Tongue (tissue), 2 donors: ENCODE data around the gene EDDM3A. TPM values are rescaled to one million over a fixed set of nuclear protein-coding genes. Genes with fewer than 3 reads are reported as not detected.
"Not testable (repeated sequence)": the region's sequence is repeated elsewhere in the genome, so short reads cannot be mapped to it uniquely, and the experiment has no call there.

Experiments
- DNase-seq: peaks from one replicate; pipeline ENCODE4 v3.0.0-alpha.2; 2015
- total RNA-seq: library from RNA; depleted of rRNA; stranded (reverse); fragments of >200 nt; gene quantifications from one replicate; pipeline ENCODE4 v1.2.3, GENCODE V29; 2014

Gene EDDM3A
- total RNA-seq, 1 donor from 2014 or later: not detected

DNA sequence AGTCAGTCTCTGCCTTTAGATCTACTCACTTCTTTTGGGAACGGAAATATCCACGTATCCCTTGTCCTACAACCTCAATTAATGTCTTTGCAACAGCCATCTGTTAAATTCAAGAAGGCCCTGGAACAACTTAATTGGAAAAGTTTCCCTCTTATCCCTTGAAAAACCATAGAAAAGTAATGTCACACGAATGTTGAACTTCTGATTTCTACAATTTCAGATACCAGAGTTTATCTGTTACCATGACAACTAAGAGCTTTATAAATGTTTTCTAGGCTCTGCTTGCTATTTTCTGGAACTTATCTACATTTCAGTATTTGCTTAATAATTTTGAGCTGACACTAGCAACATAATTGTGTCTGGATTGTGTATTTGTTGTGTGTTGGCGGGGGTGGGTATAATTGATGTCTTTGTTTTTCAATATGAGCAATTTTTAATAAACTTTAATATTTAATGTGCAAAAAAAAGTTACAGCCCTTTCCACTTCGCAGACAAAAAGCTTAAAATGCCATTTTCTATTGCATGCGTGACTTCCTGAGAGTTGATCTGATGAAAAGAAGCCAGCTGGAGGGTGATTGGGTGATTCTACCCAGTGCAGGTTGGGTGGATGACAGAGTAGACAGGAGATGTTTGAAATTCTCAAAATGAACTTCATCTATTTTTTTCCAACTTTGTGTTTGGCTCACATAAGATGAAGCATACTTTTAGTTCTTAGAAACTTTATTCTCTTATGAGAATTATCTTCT, 11.8 kb upstream of the EDDM3A start:
- no peak for DNase-seq

DNA sequence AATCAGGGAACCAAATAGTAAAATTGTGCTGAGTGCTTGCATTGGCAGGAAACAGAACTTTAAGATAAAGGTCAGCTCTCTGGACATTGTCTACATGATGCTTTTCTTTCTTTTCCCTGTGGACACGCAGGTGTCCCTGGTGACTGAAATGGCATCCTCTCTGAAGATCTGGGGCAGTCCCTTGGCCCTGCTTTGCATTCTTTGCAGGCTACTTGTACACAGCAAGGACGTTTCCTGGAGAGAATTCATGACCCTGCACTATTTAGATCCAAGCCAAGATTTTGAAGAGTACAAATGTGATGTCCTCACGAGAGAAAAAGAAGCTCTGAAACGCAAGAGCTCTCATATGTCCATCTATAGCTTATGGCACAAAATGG, 11.3 kb upstream of the EDDM3A start:
- no peak for DNase-seq

DNA sequence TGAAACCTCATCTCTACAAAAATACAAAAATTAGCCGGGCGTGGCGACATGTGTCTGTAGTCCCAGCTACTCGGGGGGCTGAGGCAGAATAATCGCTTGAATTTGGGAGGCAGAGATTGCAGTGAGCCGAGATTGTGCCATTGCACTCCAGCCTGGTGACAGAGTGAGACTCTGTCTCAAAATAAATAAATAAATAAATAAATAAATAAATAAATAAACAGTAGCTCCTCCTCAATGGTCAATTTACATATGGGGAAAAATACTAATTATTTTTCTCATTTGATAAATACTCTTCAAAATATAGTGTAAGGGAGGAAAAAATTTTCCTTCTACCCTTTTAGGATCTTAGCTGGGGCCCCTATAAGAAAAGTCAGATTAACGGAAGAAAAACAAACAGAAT, 7.4 kb upstream of the EDDM3A start:
- DNase-seq: not testable (repeated sequence)

DNA sequence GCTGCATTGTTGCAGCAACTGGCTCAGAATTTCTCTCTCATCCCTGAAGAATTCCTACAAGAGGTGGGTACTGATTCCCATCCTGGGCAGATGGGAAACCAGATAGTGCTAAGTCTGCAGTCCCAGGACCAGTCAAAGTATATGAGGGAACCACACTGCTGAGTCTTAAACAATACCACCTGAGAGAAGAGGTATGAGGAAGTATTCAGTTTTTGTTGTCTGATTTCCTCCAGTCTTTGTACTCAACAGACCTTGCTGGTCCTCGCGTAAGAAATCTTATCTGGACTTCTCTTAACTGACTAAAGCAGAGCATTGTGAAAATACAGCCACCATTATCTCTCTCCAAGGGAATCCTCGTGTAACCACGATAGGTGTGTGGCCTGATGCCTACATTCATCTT, 3.6 kb upstream of the EDDM3A start:
- no peak for DNase-seq

DNA sequence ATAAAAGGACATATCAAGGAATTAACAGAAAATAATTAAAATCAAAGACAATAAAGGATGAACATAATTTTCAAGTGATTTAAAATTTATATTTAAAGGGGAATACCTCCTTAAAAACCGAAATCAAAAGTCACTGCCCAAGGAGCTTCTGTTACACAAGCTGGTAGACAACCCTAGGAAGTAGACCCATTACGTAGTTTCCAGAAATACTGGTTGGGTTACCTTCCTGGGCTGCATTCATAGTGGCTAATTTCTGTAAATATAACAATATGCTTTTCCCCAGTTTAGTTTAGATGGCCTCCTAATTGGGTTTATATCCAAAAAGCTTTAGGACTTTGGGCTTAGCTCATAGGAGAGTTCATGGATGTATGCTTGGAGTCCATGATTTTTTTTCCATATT, 2.1 kb upstream of the EDDM3A start:
- DNase-seq: no peak

DNA sequence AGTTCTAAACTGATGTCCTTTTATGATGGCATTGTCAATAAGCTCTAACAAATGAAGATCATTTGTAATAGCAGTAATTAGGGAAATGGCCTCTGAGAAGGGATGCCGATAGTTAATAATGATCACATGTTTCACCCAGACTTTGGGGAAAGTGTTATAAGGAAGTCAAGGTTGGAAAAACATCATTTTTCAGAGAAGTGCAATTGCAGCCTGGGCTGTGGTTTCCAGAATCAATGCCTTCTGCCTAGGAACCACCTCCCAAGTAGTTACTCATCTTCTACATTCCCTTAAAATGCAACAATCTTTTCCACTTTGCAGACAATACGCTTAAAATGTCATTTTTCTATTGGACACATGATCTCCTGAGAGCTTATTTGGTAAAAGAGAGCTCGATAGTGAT, 879 bp downstream of the EDDM3A start:
- DNase-seq: no peak

DNA sequence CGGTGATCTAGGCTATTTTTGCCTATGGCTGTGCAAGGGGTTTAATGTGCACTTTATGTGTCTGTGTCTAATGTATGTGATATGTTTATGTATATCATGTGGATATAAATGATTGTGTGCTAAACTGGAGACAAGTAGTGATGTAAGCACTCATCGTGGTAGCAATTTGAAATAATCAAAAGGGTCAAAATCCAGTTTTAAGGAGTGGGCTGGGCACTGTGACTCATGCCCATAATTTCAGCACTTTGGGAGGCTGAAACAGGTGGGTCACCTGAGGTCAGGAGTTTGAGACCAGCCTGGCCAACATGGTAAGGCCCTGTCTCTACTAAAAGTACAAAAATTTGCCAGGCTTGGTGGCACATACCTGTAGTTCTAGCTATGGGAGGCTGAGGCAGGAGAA, 2.8 kb downstream of the EDDM3A start:
- no peak for DNase-seq

DNA sequence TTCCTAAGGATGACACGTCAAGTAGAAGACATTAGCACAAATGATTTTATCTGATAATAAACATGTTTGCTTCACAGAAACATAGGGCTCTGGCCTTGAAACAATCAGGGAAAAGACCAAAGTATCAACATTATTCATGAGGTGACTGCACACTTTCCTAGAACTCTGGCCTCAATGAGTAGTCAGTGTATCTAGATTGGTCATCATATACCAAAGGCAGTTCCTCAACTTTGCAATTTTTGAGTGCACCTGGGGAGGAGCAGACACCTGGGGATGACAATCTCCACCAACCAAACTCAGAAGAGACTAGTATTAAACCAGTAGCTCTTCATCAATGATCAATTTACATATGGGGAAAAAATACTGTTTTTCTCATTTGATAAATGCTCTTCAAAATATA, 4.5 kb downstream of the EDDM3A start:
- no peak for DNase-seq

DNA sequence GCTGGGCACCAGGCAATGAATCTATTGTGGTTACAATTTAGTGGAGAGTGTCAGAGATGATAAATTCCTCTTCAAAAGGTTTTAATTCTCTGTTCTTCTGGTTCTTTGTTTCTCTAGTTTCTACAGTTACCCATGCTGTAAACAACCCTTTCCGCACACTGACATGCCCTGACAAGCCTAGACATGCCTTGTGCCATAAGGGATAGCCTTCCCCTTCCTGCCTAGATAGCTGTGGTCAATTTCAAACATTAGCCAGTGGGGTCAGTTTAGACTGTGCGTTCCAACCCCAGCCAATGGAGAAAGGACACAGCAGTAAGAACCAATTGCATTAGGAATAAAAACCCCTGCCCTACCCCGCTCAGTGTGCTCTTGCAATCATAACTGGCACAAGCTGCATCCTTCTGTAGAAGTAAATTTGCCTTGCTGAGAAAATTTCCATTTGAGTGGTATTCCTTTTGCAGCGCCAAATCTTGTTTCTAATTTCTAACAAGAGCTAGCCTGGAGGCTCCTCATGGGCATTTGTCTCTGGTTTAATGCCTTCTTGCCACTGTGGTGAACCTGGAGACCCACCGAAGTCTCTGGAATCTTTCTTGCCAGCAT, 6.4 kb downstream of the EDDM3A start:
- no peak for DNase-seq

DNA sequence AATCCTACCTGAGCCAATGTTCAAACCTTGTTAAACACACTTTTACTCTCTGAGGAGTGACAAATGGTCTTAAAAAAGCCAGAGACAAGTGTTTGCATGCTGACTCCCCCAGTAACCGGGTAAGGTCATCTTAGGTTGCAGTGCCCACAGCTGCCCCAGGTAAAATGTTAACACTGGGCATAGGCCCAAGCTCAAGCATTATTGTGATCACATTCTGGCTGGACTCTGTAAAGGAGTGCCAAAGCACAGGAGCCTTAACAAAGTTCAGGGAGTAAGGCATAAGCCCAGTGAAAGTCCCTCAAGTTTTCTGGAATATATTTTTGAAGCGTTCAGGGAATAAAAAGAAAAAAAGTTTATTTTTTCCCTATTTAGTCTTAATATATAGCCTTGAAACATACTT, 8.6 kb downstream of the EDDM3A start:
- no peak for DNase-seq

DNA sequence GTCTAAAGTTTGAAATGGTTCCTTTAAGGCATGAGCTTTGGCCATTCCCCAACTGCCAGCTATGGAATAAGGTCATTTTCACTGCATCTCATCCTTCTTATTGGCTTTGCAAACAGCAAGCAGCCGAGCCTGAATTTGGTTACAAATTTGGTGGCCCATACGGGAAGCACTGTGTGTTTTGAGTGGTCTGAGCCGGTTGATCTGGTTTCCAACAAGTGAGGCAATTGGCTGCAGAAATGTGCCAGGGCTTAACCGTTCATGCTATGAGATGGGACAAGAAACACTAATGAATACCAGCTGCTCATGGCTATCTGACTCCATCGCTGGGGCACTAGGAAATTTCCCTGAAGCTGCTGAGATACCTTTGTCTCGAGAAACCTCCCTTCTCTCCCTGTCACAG, 9.3 kb downstream of the EDDM3A start:
- DNase-seq: no peak

DNA sequence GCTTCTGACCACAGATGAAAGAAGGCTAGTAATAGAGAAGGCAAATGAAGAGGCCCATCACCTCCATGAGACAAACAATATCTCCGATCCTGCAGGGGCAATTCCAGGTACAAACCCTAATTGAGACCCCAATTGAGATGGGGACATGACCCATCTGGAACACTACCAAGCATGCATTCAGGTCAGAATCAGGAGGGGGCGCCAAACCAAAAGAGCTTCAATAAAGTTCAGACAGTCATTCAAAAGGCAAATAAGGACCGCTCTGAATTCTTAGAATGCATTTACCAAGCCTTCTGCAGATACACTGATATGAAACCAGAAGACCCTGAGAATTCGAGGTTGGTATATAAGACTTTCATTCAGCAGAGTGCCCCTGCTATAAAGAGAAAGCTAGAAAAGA, 12.3 kb downstream of the EDDM3A start:
- DNase-seq: no peak

DNA sequence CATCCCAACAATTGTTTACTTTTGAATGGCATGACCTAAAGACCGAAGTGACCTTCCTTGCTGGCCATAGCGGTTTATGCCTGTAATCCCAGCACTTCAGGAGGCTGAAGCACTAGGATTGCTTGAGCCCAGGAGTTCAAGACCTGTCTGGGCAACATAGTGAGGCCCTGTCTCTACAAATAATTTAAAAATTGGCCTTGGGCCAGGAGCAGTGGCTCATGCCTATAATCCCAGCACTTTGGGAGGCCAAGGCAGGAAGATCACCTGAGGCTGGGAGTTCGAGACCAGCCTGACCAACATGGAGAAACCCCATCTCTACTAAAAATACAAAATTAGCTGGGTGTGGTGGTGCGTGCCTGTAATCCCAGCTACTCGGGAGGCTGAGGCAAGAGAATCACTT, 13.8 kb downstream of the EDDM3A start:
- not testable (repeated sequence) for DNase-seq

DNA sequence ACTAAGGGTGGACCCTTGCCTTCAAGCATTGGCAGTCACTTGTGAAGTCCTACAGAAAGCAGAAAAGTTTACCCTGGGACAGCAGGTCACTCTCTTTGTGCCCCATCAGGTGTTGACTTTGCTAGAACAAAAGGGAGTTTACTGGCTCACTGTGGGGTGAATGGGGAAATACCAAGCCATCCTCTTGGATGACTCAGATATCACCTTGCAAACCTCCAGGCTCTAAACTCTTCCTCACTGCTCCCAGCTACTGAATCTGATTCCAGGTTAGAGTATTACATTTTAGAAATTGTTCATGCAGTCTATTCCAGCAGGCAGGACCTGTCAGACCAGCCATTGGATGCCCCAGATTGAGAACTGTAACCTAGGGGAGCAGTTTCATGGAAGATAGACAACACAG, 15.3 kb downstream of the EDDM3A start:
- no peak for DNase-seq

DNA sequence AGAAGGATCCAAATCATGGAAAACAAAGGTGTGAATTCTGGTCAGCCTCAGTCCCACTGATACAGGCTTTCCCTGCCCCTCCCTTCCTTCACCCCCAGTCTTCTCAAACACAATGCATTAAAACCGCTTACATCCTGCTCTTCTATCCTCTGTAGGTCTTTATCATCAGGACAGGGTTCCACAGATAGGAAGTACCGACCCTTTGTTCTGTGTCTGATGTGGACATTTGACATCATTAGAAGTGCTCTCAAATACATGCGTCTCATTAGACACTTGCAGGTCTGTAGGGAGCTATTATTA, 22.9 kb downstream of the EDDM3A start:
- DNase-seq: no peak

DNA sequence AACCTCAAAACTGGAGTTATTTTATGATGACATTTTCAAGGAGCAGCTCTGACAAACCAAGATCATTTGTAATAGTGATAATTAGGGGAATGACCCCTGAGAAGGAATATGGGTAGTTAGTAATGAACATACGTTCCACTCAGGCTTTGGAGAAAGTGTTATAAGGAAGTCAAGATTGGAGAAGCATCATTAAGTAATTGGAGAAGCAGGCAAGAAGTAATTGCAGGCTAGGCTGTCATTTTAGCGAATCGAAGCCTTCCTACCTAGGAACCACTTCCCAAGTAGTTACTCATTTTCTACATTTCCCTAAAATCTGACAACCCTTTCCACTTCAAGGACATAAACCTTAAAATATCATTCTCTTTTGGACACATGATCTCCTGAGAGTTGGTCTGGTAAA, 23.7 kb downstream of the EDDM3A start:
- DNase-seq: no peak

DNA sequence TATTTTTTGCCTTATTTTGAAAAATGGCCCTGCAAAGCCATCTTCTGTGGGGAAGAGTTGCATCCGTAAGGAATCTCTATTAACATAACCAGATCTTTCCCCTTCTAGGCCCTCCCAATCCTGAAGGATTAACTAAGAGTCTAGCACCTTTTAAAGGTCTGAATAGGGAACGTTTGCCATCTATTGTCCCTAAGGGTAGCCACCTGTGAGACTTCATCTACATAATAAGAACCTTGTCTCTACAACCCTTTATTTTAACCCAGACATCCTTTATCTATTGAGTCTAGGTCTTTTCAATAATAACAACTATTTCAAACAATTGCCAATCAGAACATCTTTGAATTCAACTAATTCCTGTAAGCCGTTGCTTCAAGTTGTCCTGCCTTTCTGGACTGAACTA, 27.0 kb downstream of the EDDM3A start:
- DNase-seq: no peak

DNA sequence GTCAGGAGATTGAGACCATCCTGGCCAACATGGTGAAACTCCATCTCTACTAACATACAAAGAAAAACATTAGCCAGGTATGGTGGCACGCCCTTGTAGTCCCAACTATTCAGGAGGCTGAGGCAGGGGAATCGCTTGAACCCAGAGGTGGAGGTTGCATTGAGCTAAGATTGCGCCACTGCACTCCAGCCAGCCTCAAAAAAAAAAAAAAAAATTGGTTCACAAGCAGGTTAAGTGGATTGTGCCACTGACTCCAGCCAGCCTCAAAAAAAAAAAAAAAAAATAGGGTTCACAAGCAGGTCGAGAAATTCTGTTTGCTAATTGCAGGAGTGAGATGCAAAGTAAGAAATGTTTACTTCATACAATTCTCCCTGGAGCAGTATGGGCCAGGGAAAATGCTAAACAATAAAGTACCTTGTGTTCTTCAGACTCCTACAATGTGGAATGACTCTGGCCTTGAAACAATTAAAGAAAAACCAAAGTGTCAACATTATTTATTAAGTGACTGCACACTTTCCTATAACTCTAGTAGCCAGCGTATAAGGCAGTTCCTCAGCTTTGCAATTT, 28.7 kb downstream of the EDDM3A start:
- DNase-seq: no peak

DNA sequence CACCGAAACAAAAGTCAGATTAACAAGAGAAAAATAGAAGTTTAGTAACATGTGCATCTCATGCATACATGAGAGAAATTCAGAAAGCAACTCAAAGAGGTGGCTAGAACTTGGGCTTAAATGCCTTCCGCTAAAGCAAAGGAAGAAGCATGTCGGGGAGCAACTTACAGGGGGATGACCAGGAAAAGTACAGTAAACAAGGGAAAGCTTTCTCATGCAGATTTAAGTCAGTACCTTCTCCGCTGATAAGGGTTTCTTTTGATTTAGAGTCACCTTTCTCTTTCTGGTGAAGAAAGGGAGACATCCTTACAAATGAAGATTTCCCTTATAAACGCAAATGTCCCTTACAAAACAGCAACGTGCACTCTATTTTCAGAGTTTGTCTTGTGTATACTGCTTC, 29.4 kb downstream of the EDDM3A start:
- no peak for DNase-seq

DNA sequence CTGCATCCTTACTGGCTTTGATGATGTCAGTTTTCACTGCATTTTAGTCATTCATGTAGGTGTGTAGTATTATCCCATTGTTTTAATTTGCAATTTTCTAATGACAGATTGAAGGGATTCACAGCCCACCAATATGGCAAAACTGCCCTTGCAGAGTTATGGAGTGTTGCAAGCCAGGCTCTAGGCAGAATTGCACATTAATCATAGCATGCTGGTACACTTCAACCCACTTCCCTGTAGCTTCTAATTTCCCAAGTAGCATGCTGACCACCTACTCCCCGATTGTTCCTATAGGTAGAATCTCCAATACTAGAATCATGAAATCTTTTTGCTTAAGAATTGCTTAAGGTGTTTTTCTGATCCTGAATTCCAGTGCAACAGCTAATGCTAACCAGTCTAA, 30.2 kb downstream of the EDDM3A start:
- no peak for DNase-seq

DNA sequence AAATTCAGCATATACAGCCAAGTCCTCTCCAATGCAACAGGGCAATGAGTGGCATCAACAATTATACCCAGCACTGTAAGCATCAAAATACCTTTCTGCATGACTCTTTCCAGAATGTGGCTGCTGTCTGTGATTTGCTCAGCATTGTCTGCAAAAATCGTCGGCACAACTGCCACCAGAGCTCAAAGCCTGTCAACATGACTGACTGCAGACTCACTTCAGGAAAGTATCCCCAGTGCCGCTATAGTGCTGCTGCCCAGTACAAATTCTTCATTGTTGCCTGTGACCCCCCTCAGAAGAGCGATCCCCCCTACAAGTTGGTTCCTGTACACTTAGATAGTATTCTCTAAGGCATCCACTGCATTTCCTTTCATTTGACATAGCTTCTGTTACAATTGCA, 36.1 kb downstream of the EDDM3A start:
- no peak for DNase-seq

DNA sequence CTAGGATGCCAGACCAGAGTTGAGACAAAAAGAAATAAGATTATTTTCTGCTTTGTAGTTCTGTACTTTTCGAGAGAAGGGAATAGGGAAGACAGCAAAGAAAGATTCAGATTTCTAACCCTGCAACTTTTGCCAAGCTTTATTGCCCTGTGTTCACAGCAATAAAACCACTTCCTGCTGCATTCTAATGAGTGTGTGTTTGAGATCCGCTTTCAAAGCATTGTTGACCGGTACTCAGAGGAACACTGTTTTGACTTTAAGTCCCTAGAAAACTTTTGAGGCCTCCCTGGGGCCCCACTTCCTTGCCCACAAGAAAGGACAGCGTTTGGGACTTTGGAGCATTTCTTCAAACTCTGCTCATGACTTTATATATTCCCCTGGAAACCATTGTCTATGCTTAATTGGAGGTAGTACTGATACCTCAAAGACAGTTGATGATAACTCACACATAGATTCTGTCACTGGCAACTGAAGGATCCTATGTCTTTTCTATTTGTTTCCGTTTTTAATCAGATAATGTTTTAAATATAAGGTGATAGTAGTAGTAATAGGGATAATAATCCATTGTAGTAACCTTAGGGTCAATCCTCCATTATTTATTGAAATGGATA, 36.7 kb downstream of the EDDM3A start:
- DNase-seq: no peak

DNA sequence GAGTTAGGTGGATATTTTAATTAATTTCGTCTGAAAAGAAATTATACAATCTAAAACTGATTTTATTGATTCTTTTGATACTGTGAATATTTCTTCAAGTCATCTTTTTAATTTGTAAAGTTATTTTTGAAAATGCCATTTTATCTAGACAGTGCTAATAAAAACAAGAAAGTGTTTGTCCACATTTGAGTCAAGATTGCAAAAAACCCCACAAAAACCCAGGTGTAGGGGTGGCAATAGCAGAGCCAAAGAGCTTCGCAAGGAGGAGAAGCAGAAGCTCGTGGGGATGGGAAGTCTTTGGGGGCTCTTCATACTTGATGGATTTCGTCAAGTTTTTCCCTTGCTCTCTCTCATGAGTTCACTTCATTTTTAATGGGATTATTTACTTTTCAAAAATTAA, 41.3 kb downstream of the EDDM3A start:
- no peak for DNase-seq

DNA sequence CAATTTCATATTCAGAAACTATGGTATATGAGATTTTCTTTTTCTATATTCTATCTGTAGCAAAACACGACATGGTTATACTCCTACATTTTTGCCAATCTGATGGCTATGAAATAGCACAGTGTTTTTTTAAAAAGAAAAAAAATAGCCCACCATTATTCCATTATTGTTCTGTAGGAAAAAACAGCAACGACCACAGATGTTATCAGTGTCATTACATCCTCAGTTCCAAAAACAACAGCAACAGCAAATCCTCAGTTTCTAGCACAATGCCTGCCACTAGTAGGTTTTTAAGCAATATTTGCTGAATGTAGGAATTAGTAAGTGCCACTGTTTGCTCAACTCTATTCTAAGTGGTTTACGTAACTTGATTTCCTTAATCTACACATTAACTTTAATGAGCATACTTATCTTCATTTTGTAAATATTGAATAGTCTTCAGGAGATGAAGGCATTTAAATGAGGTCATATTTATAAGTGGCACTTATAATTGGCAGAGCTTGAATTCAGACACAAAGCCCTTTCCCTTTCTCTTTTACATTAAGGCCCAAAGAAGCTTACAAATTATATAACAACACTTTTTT, 43.6 kb downstream of the EDDM3A start:
- DNase-seq: no peak
